HG02798 (cell line): Measurements from ENCODE around the gene FAM184B.
A peak's percentile ranks its signal among the peaks of the same experiment; 100 is the strongest.

Source experiments
- ATAC-seq: cut with Tn5 transposase; IDR thresholded peaks from one replicate; pipeline ENCODE4 v1.9.1; 2021; ENCODE audit warnings: mild to moderate bottlenecking; ENCODE audit not compliant: unreplicated experiment, poor library complexity

The FAM184B gene

DNA sequence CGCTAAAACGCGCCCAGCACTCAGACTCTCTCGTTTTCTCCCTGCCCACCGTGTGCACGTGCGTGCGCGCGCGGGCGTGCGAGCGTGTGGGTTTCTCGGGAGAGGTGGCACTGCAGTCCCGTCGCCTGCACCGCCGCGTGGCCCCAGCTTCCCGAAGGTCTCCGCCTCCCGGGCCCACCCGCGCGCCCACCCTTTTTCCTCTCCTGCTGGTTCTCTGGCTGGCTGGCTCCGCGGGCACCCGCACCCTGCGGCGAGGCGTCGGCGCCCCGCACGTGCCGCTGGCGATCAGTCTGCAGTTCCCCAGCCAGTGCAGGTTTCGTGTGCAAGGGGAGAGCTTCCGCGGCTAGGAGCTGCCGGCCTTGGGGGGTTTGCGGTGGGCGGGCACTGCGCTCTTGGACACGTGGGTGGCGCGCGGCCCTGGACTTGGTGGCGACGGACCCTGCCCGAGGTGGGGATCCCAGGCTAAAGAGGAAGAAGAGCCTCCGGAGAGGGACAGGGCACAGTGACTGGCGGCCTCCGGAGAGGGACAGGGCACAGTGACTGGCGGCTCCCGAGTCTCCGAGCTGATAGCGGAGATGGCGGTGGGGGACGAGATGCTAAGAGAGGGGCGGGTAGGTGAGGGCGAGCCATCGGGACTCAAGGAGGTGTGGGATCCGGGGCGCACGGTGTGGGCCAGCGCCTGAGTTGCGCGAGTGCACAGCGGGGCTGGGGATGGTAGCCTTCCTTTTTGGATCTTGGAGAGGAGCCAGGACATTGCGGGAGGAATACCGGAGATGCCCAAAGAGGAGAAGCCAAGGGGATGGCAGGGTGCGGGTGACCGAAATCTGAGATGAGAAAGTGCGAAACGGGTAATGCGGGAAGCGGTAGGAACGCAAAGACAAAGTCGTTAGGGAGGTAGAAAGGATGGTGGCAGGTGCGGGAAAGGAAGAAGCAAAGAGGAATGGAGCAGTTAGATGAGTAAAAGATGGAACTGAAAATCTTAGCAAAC is at the start of gene FAM184B:
TSS of gene FAM184B (minus strand) at position 322 of the 988 bp plus-strand sequence. CDS start 322 bp downstream, outside the sequence.
- ATAC-seq = no peak

DNA sequence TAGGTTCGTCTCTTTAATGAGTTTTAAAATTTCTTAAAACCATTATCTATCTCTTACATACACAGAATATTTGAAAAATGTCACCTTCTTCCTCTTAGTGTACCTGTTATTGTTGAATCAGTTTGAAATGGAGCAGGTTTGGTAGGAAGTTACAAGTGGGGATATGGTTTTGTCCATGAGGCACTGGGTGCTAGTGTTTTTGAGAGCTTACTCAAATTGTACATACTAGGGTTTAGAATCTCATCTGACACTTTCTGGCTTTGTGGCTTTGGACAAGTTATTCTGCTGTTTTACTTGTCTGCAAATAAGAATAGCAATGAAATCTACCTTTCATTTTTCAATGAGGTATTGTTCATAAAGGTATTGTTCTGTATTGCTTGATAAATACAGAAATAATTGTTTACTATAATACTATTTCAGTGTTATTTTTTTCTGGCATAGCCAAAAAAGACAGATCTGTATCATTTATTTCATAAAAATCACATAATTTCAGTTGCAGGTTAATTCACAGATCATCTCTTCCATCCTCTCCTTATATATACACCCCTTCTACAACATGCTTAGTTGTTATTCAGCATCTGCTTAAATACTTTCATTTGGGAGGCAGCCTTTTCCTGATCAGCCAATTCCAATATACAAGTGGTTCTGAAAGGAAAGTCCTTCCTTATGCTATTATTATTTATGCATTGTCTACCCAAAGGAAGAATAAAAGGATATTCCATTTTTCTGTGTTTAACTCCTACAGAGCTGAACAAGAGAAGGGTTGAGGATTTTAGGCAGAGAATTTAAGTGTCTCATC is 42.6 kb upstream of the FAM184B start:
- ATAC-seq = no peak

DNA sequence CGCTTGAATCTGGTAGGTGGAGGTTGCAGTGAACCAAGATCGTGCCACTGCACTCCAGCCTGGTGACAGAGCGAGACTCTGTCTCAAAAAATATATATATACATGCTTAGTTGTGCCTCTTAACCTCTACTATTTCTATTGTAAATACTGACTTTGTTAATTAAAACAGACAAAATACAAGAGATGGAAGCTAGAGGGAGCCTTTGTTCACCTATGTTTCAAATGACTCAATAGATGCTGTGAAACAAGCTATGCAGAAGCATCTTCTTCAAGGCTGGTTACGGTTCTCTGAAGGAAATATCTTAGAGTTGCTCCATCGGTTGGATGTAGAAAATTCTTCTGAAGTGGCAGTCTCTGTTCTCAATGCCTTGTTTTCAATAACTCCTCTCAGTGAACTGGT is 35.6 kb upstream of the FAM184B start:
- ATAC-seq = peak; percentile 82

DNA sequence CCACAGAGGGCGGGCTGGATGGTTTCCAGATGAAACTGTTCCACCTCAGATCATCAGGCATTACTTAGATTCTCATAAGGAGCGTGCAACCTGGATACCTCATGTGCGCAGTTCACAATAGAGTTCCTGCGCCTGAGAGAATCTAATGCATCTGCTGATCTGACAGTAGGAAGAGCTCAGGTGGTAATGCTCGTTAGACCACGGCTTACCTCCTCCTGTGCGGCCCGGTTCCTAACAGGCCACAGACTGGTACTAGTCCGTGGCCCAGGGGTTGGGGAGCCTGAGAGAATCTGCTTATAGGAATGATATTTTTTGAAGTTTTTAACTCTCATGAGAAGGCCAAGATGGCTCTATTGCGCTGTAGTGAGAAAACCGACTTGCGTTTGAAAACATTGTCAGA is 34.7 kb upstream of the FAM184B start:
- ATAC-seq = no peak

DNA sequence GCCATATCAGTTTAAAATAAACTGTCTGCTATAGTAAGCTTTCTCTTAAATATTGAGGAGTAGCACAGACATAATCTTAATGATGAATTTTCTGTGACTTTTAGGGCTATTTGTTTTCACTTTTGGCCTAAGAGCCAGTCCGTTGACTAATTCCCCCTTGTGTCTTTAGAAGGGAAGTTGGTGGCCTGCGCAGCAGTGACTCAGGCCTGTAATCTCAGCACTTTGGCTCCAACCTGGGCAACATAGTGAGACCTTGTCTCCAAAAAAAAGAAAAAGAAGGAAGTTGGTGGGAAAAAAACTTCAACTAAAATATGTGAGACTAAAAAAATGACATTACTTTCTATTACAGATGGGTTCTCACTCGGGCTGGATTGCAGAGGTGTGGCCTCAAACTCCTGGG is 32.7 kb upstream of the FAM184B start:
- ATAC-seq = no peak

DNA sequence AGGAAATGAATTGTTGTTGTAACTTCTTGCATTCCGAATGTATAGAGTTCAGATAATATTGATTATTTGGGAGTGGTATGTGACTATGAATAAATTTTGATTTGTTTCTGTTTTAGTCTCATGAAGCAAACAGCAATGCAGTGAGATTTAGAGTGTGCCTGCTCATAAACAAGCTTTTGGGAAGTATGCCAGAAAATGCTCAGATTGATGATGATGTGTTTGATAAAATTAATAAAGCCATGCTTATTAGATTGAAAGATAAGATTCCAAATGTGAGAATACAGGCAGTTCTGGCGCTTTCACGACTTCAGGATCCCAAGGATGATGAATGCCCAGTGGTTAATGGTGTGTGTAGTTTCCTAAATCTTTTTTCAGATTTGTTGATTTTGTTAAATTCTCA is 31.4 kb upstream of the FAM184B start:
- no peak for ATAC-seq

DNA sequence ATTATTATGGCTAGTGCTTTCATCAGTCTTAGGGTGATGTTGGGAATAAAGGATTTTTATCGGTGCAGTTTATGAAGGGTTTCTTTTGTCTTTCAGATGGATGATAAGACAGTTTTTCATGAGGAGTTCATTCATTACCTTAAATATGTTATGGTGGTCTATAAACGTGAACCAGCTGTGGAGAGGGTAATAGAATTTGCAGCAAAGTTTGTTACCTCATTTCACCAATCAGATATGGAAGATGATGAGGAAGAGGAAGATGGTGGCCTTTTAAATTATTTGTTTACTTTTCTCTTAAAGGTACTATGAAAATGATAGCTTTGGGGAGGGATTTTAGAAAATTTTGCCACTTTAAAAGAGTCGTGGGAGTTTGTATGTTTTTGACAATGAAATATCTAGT is 30.7 kb upstream of the FAM184B start:
- ATAC-seq = no peak

DNA sequence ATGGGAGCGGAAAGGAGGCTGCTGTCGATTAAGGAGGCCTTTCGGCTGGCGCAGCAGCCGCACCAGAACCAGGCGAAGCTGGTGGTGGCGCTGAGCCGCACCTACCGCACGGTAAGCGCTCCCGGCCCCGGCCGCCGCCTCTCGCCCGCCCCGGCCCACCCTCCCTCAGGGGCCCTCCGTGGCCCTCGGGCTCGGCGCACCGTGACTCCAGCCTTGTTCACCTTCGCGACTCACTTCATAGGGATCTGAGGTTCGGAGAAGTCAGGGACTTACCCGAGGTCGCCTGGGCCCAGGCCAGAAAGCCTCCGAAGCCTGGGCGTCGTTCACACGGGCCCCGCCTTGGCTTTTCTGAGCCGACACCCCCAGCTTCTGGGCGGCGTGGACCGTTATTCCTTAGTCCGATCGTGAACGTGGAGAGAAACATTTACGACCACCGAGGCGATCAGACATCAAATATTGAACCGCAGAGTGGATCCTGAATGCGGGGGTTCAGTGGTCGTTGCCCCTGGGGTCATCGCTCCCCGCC is 29.7 kb upstream of the FAM184B start:
- ATAC-seq = peak; percentile 31

DNA sequence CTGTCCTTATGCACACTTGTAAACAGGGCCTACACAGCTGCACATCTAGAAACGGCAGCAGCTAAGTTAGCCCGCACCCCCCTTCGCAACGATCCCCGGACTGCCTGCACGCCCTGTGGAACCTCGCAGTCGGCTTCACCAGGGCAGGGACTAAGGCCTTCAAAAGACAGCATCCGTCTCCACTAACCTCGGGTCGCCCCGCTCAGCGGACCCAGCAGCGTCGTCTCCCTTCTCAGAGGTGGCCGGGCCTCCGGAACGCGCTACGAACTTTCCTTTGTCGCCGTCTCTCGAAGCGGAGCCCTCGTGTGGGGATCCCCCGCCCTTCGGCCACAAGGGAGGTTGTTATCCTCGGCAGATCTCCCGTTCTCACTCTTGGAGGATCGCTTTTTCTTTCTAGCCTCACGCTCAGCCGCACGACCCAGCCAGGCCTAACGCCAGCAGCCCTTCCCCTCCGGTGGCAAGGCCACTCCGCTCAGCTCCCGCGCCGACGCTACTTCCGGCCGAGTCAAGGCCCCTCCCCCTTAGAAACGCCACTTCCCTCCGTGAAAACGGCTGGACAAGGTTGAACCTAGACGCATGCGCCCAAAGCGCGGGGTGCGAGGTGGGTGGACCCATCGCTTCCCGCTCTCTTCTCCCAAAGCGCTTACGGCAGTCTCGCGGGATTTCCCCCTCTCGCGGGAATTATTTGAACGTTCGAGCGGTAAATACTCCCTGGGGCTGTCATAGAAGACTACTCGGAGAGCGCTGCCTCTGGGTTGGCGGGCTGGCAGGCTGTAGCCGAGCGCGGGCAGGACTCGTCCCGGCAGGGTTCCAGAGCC is 29.0 kb upstream of the FAM184B start, which contains the start of the genes DCAF16 and NCAPG:
TSS of gene DCAF16 (minus strand) at position 498 of the 818 bp plus-strand sequence. CDS start 6,616 bp downstream, outside the sequence.
TSS of gene NCAPG (plus strand) at position 720 of the 818 bp plus-strand sequence. CDS start 99 bp downstream, outside the sequence.
- ATAC-seq = peak; percentile 91

DNA sequence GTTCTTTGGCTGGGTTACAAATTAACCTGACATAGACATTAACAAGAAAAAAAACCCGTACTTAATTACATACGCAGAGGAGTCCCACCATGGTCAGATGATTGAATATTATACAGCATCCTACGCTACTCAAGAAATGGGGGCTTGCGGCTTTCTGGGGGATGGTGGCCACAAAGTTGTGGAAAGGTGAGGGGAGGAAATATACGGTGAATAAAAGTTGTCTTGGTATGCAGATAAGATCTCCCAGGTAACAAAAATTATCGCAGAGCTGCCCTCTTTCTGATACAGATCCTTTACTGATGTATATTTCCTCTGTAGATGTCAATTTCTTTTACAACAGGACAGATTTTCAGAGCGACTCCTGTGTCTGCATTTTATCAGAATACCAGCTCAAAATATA is 28.2 kb upstream of the FAM184B start:
- ATAC-seq = no peak

DNA sequence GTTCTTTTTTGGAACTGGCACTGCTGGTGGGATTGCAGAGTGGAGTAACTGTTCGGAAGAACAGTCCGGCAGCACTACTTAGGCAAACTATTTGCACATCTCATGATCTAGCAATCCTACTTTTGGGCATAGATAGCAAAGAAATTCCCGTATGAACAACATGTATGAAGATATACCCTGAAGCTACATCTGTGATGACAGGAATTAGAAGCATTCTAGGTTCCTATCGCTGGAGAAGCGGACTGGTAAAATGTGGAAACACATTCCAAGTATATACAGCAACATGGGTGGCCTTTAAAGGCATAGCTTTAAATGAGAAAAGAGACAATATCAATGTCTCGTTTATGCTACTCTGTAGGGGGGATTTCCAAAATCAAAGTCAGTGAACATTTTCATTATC is 26.0 kb upstream of the FAM184B start:
- no peak for ATAC-seq

DNA sequence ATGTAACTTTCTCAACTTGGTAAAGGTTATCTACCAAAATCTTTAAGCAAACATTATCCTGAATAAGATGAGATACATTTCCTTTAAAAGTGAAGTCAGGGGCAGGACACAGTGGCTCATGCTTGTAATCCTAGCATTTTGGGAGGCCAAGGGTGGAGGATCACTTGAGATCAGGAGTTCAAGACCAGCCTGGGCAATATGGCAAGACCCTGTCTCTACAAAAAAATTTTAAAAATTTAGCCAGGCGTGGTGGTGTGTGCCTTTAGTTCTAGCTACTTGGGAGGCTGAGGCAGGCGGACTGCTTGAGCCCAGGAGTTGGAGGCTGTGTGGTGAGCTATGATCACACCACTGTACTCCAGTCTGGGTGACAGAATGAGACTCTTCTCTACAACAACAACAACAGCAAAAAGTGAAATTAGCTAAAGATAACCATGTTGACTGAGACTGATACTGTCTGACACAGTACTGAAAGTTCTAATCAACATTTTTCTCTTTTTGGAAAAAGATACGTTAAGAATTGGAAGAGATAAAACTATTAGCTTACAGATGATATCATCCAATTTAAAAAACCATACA is 24.2 kb upstream of the FAM184B start:
- ATAC-seq = no peak

DNA sequence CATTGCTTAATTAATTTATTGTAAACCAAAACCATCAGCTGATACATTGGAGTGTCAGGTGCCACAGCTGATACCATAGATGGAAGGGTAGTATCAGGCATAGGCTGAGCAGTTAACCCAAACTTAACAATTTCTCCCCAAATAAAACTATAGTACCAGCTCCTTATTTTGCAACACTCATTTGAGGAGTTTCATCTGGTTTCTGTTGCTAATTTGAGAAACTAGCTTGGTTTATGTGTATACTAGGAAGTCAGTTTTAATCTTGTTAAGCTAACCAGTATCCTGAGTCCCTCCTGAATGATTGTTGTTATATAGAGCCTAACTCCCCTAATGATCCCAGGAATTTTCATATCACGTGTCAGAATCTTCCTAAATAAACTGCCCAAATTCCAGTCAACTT is 16.4 kb upstream of the FAM184B start:
- no peak for ATAC-seq

DNA sequence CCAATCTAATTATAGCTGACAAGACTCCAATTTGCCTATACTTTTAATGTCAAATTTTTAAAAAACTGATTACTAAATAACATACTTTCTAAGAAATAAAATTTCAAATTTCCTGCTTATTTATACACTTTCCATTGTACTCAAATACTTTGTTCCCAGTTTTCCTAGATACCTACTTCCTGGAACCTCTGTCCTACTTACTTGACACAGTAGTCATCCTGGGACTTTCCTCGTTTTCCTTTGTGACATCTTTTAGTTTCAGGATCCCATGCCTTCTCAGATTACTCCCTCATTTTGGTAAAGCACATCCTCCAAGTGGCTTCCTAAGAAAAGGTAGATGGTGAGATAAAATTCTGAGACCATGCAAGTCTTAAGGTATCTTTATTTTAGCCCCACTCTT is 13.3 kb upstream of the FAM184B start:
- ATAC-seq = no peak

DNA sequence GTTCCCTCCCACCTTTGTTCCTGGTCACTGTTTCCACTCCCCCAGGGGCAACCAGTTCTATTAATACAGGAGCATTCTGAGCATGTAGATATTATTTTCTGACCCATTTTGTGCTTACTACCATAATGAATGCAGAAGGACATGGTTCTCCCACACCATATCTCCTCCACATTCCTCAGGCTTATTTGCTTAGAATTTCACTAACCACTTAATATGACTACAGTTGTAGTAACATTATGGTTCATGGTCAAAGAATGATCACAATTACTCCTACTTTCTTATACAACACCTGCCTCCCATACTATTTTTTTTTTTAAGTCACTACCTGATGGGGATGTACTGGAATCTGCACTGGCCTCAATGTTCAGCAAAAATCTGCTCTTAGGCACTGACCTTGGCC is 7.5 kb upstream of the FAM184B start:
- ATAC-seq = no peak

DNA sequence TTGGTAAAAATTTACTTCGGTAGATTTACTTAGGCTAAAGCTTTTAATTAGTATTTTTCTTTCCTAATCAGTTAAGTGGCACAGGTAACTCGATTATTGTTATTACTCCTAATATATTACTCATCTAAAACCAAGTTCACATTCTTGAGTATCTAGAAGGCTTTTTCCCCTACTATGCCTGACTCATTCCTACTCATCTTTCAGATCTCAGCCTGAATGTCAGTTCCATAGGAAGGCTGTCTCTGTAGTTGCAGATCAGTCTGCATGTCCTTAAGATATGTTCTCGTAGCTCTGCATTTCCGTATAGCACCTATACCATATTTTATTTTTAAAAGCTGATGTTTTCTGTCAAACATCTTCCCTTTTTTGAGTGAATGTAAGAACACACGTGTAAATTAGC is 5.9 kb upstream of the FAM184B start:
- no peak for ATAC-seq

DNA sequence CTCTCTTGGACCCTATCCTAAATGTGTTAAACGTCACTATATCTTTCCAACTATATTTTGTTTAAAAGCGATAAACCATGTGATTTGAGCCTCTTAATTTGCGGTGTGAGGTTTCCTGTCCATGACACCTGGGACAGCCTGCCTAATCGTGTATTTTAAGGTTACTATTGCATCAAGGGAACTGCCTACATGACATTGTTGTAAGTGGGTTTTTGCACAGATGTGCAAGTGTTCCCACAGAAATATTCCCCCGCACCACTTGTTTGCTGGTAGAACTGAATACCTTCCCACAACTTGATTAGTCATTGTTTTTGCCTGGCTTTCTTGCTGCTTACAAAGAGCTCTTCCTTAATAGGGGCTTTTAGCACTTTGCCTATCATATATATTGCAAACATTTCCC is 5.1 kb upstream of the FAM184B start:
- no peak for ATAC-seq

DNA sequence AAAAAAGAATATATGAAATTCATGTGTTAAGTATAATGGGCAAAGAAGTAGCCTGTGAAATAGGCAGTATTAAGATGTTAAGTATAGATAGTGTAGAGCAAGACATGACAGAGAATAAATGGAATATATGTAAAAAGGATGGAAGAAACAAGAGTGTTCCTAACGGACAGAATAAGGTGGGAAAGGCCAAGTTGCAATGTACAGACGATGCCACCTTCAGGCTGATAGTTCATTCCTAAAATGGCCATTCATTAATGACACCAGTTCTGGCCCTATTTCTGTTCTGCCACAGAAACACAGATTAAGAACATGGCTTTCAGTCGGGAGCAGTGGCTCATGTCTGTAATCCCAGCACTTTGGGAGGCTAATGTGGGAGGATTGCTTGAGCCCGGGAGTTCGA is 4.4 kb upstream of the FAM184B start:
- no peak for ATAC-seq

DNA sequence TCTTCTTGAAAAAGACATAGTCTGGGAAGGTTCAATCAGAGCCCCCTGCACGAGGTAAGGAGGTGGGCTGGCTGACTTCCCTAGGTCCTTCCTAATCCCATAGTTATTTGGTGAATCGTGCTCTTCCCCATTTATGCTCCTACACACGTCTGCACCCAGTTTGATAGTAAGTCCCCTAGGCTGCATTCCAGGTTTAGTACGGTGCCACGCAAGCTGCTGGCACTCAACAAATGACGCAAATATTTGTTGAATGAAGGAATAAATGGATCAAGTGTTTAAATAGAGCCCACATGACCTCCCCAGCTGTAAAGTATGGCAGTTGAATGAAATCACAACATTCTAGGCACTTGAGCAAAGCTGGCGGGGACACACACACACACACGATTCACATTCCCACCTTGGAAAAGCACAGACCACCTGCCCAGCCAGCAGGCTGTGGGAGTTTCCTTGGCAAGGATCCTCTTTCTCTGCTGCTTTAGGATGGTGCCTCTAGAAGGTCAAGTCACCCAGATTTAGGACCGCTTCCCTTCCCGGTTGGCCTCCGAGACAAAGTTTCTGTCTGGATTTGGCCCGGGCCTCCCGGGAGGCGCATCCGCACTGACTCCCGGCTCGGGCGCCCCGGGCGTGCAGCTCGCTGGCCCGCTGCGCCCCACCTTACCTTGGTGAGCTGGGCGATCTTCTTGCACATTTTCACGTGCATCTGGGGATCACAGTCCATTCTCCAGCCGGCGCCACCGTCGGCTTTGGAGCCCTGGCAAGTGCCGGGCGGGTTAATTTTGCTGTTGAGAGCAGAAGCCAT is 721 bp downstream of the FAM184B start:
- ATAC-seq = no peak
